ENCODE results near the gene GRIN1. TPM values are rescaled to one million over a fixed set of nuclear protein-coding genes. Genes with fewer than 3 reads are reported as not detected.

GRIN1 gene
- total RNA-seq, 2 donors from 2014 or later = 0.35 to 0.73 TPM

- Histone ChIP-seq H3K9me3 (ENCODE audit: control insufficient read depth, low read length) (no peaks in the 10 kb centered on the region), H3K4me3 (ENCODE audit: low read length) (no peak overlapping the region), H3K27me3 (ENCODE audit: control insufficient read depth, insufficient read depth, low read length, poor library complexity, severe bottlenecking) (no peaks in the 10 kb centered on the region), H3K9ac (ENCODE audit: extremely low read depth, low read length, poor library complexity, severe bottlenecking) (no peak overlapping the region), H3K4me1 (ENCODE audit: control insufficient read depth, insufficient read depth, low read length) (peaks cover 23% of the 10 kb centered on the region), H3K27ac (ENCODE audit: low read depth, low read length) (no peak overlapping the region), H3K36me3 (ENCODE audit: control insufficient read depth, insufficient read depth, low read length) (peaks cover 8% of the 10 kb centered on the region)
- Mint-ChIP-seq H3K4me1 (peaks cover 15% of the 10 kb centered on the region), H3K36me3 (ENCODE audit: low read depth) (peaks cover 12% of the 10 kb centered on the region), H3K4me3 (no peak overlapping the region), H3K27me3 (ENCODE audit: insufficient read depth) (no peaks in the 10 kb centered on the region), H3K27ac (no peak overlapping the region), H3K9me3 (no peaks in the 10 kb centered on the region)
- TF ChIP-seq CTCF (conservative IDR thresholded peaks at IDR 0.05) = no peak
- 94 to 98% methylated on average over 21 to 30 of the region's 30 CpGs for WGBS, 2 experiments (ENCODE audit: insufficient coverage in 1 of 2, insufficient read length in 1 of 2)
- DNase-seq = no peak
Measured at GRCh38 chr9:137216188-137216965, 77.4 kb downstream of the GRIN1 start.

- H3K27me3 Mint-ChIP-seq (ENCODE audit: insufficient read depth) = no peaks in the 10 kb centered on the region
- peaks cover 15% of the 10 kb centered on the region for H3K4me1 Mint-ChIP-seq
- H3K9me3 Mint-ChIP-seq = no peaks in the 10 kb centered on the region
- H3K9me3 ChIP-seq (ENCODE audit: control insufficient read depth, low read length) = no peaks in the 10 kb centered on the region
- peak; percentile 31 for TF ChIP-seq CTCF (conservative IDR thresholded peaks at IDR 0.05)
- WGBS, 2 experiments (ENCODE audit: insufficient coverage in 1 of 2, insufficient read length in 1 of 2) = 61 to 71% methylated on average over 26 to 36 of the region's 36 CpGs
- no peak overlapping the region for H3K4me3 ChIP-seq (ENCODE audit: low read length)
- peak overlapping the region; percentile 29 for H3K4me3 Mint-ChIP-seq
- no peak overlapping the region for H3K27ac ChIP-seq (ENCODE audit: low read depth, low read length)
- H3K9ac ChIP-seq (ENCODE audit: extremely low read depth, low read length, poor library complexity, severe bottlenecking) = no peak overlapping the region
- H3K4me1 ChIP-seq (ENCODE audit: control insufficient read depth, insufficient read depth, low read length) = peaks cover 23% of the 10 kb centered on the region
- H3K36me3 Mint-ChIP-seq (ENCODE audit: low read depth) = peaks cover 11% of the 10 kb centered on the region
- no peaks in the 10 kb centered on the region for H3K27me3 ChIP-seq (ENCODE audit: control insufficient read depth, insufficient read depth, low read length, poor library complexity, severe bottlenecking)
- peaks cover 8% of the 10 kb centered on the region for H3K36me3 ChIP-seq (ENCODE audit: control insufficient read depth, insufficient read depth, low read length)
- peak; percentile 93 for DNase-seq
- peak overlapping the region; percentile 79 for H3K27ac Mint-ChIP-seq
Measured at GRCh38 chr9:137217276-137218211, 78.6 kb downstream of the GRIN1 start.

GRCh38 chr9:137218212-137218753, 79.3 kb downstream of the GRIN1 start:
- Histone ChIP-seq H3K27ac (ENCODE audit: low read depth, low read length) (no peak overlapping the region), H3K4me3 (ENCODE audit: low read length) (no peak overlapping the region), H3K4me1 (ENCODE audit: control insufficient read depth, insufficient read depth, low read length) (peaks cover 23% of the 10 kb centered on the region), H3K36me3 (ENCODE audit: control insufficient read depth, insufficient read depth, low read length) (peaks cover 8% of the 10 kb centered on the region), H3K9ac (ENCODE audit: extremely low read depth, low read length, poor library complexity, severe bottlenecking) (no peak overlapping the region), H3K27me3 (ENCODE audit: control insufficient read depth, insufficient read depth, low read length, poor library complexity, severe bottlenecking) (no peaks in the 10 kb centered on the region), H3K9me3 (ENCODE audit: control insufficient read depth, low read length) (no peaks in the 10 kb centered on the region)
- Mint-ChIP-seq H3K4me1 (peaks cover 15% of the 10 kb centered on the region), H3K9me3 (no peaks in the 10 kb centered on the region), H3K27ac (no peak overlapping the region), H3K4me3 (peak overlapping the region; percentile 19), H3K27me3 (ENCODE audit: insufficient read depth) (no peaks in the 10 kb centered on the region), H3K36me3 (ENCODE audit: low read depth) (peaks cover 7% of the 10 kb centered on the region)
- no peak for TF ChIP-seq CTCF (conservative IDR thresholded peaks at IDR 0.05)
- 95 to 97% methylated on average over 26 to 30 of the region's 30 CpGs for WGBS, 2 experiments (ENCODE audit: insufficient coverage in 1 of 2, insufficient read length in 1 of 2)
- no peak for DNase-seq
